ENCODE results near the gene OR51B5. TPM values are rescaled to one million over a fixed set of nuclear protein-coding genes. Genes with fewer than 3 reads are reported as not detected.
"Not testable (repeated sequence)": the region's sequence is repeated elsewhere in the genome, so short reads cannot be mapped to it uniquely, and the experiment has no call there.

Gene OR51B5
- under 1 TPM in 1 of 2 donors, not detected in 1; 0.50 TPM for total RNA-seq

- peaks cover 18% of the 10 kb centered on the region for H3K27me3 Mint-ChIP-seq
- H3K4me3 Mint-ChIP-seq, result no peak within 1 kb of the TSS
- no peak within 1 kb of the TSS for H3K27ac Mint-ChIP-seq
- H3K4me1 Mint-ChIP-seq, result no peaks in the 10 kb centered on the region
- peaks cover 3% of the 10 kb centered on the region for H3K9me3 Mint-ChIP-seq
- ATAC-seq (replicated peaks), result no peak
- no peaks in the 10 kb centered on the region for H3K36me3 Mint-ChIP-seq (ENCODE audit: low read depth)
Observed at GRCh38 chr11:5343474-5344335, at the start of gene OR51B5. OR51B5 (minus strand) TSS chr11:5343524; CDS start chr11:5343524, 0 bp downstream.

- ATAC-seq (replicated peaks), result no peak
- no peaks in the 10 kb centered on the region for H3K36me3 Mint-ChIP-seq (ENCODE audit: low read depth)
- H3K27ac Mint-ChIP-seq, result no peak overlapping the region
- H3K9me3 Mint-ChIP-seq, result no peaks in the 10 kb centered on the region
- no peaks in the 10 kb centered on the region for H3K4me1 Mint-ChIP-seq
- H3K4me3 Mint-ChIP-seq, result no peak overlapping the region
- H3K27me3 Mint-ChIP-seq, result peaks cover 9% of the 10 kb centered on the region
Observed at GRCh38 chr11:5390210-5390609, 46.9 kb upstream of the OR51B5 start.

GRCh38 chr11:5384335-5384734, 41.0 kb upstream of the OR51B5 start:
- Mint-ChIP-seq H3K27ac (no peak overlapping the region), H3K36me3 (ENCODE audit: low read depth) (no peaks in the 10 kb centered on the region), H3K9me3 (no peaks in the 10 kb centered on the region), H3K27me3 (peaks cover 8% of the 10 kb centered on the region), H3K4me3 (no peak overlapping the region), H3K4me1 (no peaks in the 10 kb centered on the region)
- no peak for ATAC-seq (replicated peaks)

- no peaks in the 10 kb centered on the region for H3K9me3 Mint-ChIP-seq
Observed at GRCh38 chr11:5383576-5383975, 40.3 kb upstream of the OR51B5 start, which contains the start of gene OR51M1. OR51M1 (plus strand) TSS chr11:5383812; CDS start chr11:5389399, 5,587 bp downstream.

GRCh38 chr11:5380740-5381342, 37.5 kb upstream of the OR51B5 start:
- Mint-ChIP-seq H3K27me3 (peaks cover 8% of the 10 kb centered on the region), H3K9me3 (no peaks in the 10 kb centered on the region), H3K27ac (no peak overlapping the region), H3K36me3 (ENCODE audit: low read depth) (no peaks in the 10 kb centered on the region), H3K4me3 (no peak overlapping the region), H3K4me1 (no peaks in the 10 kb centered on the region)
- ATAC-seq (replicated peaks), result peak; percentile 39

More at GRCh38 chr11:5383576-5383975, 40.3 kb upstream of the OR51B5 start, which contains the start of gene OR51M1:
- no peaks in the 10 kb centered on the region for H3K4me1 Mint-ChIP-seq
- H3K27me3 Mint-ChIP-seq, result peaks cover 8% of the 10 kb centered on the region
- H3K36me3 Mint-ChIP-seq (ENCODE audit: low read depth), result no peaks in the 10 kb centered on the region
- H3K27ac Mint-ChIP-seq, result no peak within 1 kb of the TSS
- H3K4me3 Mint-ChIP-seq, result no peak within 1 kb of the TSS
- ATAC-seq (replicated peaks), result no peak

GRCh38 chr11:5369789-5370188, 26.5 kb upstream of the OR51B5 start:
- no peak for ATAC-seq (replicated peaks)
- no peaks in the 10 kb centered on the region for H3K9me3 Mint-ChIP-seq
- H3K4me3 Mint-ChIP-seq, result no peak overlapping the region
- no peaks in the 10 kb centered on the region for H3K4me1 Mint-ChIP-seq
- no peak overlapping the region for H3K27ac Mint-ChIP-seq
- H3K27me3 Mint-ChIP-seq, result peaks cover 17% of the 10 kb centered on the region
- no peaks in the 10 kb centered on the region for H3K36me3 Mint-ChIP-seq (ENCODE audit: low read depth)

- Mint-ChIP-seq H3K36me3 (ENCODE audit: low read depth) (no peaks in the 10 kb centered on the region), H3K27me3 (peaks cover 17% of the 10 kb centered on the region), H3K4me3 (no peak overlapping the region), H3K4me1 (no peaks in the 10 kb centered on the region), H3K9me3 (no peaks in the 10 kb centered on the region), H3K27ac (no peak overlapping the region)
- ATAC-seq (replicated peaks), result no peak
Observed at GRCh38 chr11:5368502-5369043, 25.2 kb upstream of the OR51B5 start.

GRCh38 chr11:5367448-5368074, 24.2 kb upstream of the OR51B5 start:
- ATAC-seq (replicated peaks), result no peak
- Mint-ChIP-seq H3K27me3 (peaks cover 11% of the 10 kb centered on the region), H3K9me3 (no peaks in the 10 kb centered on the region), H3K4me1 (no peaks in the 10 kb centered on the region), H3K36me3 (ENCODE audit: low read depth) (no peaks in the 10 kb centered on the region), H3K4me3 (no peak overlapping the region), H3K27ac (no peak overlapping the region)

GRCh38 chr11:5366856-5367255, 23.5 kb upstream of the OR51B5 start:
- H3K4me3 Mint-ChIP-seq, result no peak overlapping the region
- ATAC-seq (replicated peaks), result no peak
- H3K9me3 Mint-ChIP-seq, result no peaks in the 10 kb centered on the region
- no peaks in the 10 kb centered on the region for H3K36me3 Mint-ChIP-seq (ENCODE audit: low read depth)
- H3K27me3 Mint-ChIP-seq, result peaks cover 9% of the 10 kb centered on the region
- H3K4me1 Mint-ChIP-seq, result no peaks in the 10 kb centered on the region
- H3K27ac Mint-ChIP-seq, result no peak overlapping the region

GRCh38 chr11:5366365-5366764, 23.0 kb upstream of the OR51B5 start:
- H3K36me3 Mint-ChIP-seq (ENCODE audit: low read depth); ATAC-seq (replicated peaks); H3K4me3 Mint-ChIP-seq; H3K27me3 Mint-ChIP-seq; H3K27ac Mint-ChIP-seq; H3K9me3 Mint-ChIP-seq; H3K4me1 Mint-ChIP-seq: not testable (repeated sequence)

GRCh38 chr11:5364214-5364613, 20.9 kb upstream of the OR51B5 start:
- no peak for ATAC-seq (replicated peaks)
- H3K36me3 Mint-ChIP-seq (ENCODE audit: low read depth), result no peaks in the 10 kb centered on the region
- H3K4me1 Mint-ChIP-seq, result no peaks in the 10 kb centered on the region
- H3K9me3 Mint-ChIP-seq, result no peaks in the 10 kb centered on the region
- peaks cover 8% of the 10 kb centered on the region for H3K27me3 Mint-ChIP-seq
- H3K4me3 Mint-ChIP-seq, result no peak overlapping the region
- no peak overlapping the region for H3K27ac Mint-ChIP-seq

- Mint-ChIP-seq H3K36me3 (ENCODE audit: low read depth) (no peaks in the 10 kb centered on the region), H3K9me3 (no peaks in the 10 kb centered on the region), H3K27ac (no peak overlapping the region), H3K4me1 (no peaks in the 10 kb centered on the region), H3K27me3 (peaks cover 8% of the 10 kb centered on the region), H3K4me3 (no peak overlapping the region)
- no peak for ATAC-seq (replicated peaks)
Observed at GRCh38 chr11:5363679-5364078, 20.4 kb upstream of the OR51B5 start.

GRCh38 chr11:5362017-5362625, 18.8 kb upstream of the OR51B5 start:
- H3K36me3 Mint-ChIP-seq (ENCODE audit: low read depth), result no peaks in the 10 kb centered on the region
- H3K4me1 Mint-ChIP-seq, result no peaks in the 10 kb centered on the region
- peaks cover 3% of the 10 kb centered on the region for H3K27me3 Mint-ChIP-seq
- H3K4me3 Mint-ChIP-seq, result no peak overlapping the region
- ATAC-seq (replicated peaks), result no peak
- H3K9me3 Mint-ChIP-seq, result no peaks in the 10 kb centered on the region
- H3K27ac Mint-ChIP-seq, result no peak overlapping the region

GRCh38 chr11:5356031-5356430, 12.7 kb upstream of the OR51B5 start:
- not testable (repeated sequence) for H3K27ac Mint-ChIP-seq; ATAC-seq (replicated peaks); H3K4me3 Mint-ChIP-seq; H3K4me1 Mint-ChIP-seq; H3K27me3 Mint-ChIP-seq; H3K36me3 Mint-ChIP-seq (ENCODE audit: low read depth); H3K9me3 Mint-ChIP-seq
